Measurements from ENCODE around the gene KIAA0513.

DNA sequence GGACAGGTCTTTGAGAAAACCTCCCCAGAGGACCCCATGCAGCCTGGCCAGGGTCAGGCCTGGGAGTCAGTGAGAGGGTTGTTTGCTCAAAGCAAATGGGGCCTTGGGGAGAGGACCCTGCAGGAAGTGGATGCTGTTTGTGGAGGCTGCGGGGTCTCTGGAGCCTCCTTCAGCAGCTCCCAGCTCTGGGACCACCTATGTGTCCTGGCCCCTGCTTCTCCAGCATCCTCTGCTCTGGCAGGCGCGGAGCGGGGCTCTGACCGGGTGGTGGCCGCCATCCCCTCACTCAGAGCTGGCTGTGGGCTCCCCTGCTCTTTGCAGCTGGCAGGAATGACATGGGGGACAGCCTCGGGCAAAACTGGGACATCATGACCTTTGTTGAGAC lies 114.5 kb downstream of the KIAA0513 start:
- TF ChIP-seq, protein P1, sequence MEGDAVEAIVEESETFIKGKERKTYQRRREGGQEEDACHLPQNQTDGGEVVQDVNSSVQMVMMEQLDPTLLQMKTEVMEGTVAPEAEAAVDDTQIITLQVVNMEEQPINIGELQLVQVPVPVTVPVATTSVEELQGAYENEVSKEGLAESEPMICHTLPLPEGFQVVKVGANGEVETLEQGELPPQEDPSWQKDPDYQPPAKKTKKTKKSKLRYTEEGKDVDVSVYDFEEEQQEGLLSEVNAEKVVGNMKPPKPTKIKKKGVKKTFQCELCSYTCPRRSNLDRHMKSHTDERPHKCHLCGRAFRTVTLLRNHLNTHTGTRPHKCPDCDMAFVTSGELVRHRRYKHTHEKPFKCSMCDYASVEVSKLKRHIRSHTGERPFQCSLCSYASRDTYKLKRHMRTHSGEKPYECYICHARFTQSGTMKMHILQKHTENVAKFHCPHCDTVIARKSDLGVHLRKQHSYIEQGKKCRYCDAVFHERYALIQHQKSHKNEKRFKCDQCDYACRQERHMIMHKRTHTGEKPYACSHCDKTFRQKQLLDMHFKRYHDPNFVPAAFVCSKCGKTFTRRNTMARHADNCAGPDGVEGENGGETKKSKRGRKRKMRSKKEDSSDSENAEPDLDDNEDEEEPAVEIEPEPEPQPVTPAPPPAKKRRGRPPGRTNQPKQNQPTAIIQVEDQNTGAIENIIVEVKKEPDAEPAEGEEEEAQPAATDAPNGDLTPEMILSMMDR (IDR thresholded peaks at IDR 0.05): no peak
- TF ChIP-seq POLR2A (IDR thresholded peaks at IDR 0.05): no peak

Measured in Peyer's patch (tissue), 4 donors.